Calu3 (cell line): Measurements from ENCODE around the gene UPF3A. TPM values are rescaled to one million over a fixed set of nuclear protein-coding genes. Genes with fewer than 3 reads are reported as not detected.
"Not testable (repeated sequence)": the region's sequence is repeated elsewhere in the genome, so short reads cannot be mapped to it uniquely, and the experiment has no call there.

ENCODE experiments used
- BruUV-seq: library from RNA; stranded (reverse); fragments of 400-500 nt; replicated peaks from 2 replicates; lab custom pipeline; 2021; lab: Mats Ljungman, UMichigan
- CTCF ChIA-PET: fragments of 300-600 bp; sonication (Branson Sonifier 250); formaldehyde crosslinking; loops from one replicate; lab custom pipeline; 2022; ENCODE audit warnings: antibody characterized with exemption; lab: Charles Lee
- DNase-seq: peaks from one replicate; pipeline ENCODE4 v3.0.0; 2022
- H3K27ac Mint-ChIP-seq: one replicate; pipeline ENCODE4 v1.8.0; 2022; ENCODE audit warnings: mixed read lengths; ENCODE audit not compliant: unreplicated experiment
- H3K27me3 Mint-ChIP-seq: one replicate; pipeline ENCODE4 v1.8.0; 2022; ENCODE audit warnings: mixed read lengths; ENCODE audit not compliant: unreplicated experiment
- H3K36me3 Mint-ChIP-seq: one replicate; pipeline ENCODE4 v1.8.0; 2022; ENCODE audit warnings: mild to moderate bottlenecking, moderate library complexity, mixed read lengths; ENCODE audit not compliant: insufficient read depth, unreplicated experiment
- H3K4me1 Mint-ChIP-seq: one replicate; pipeline ENCODE4 v1.8.0; 2022; ENCODE audit warnings: mild to moderate bottlenecking, low read depth, mixed read lengths; ENCODE audit not compliant: unreplicated experiment
- H3K4me3 Mint-ChIP-seq: one replicate; pipeline ENCODE4 v1.8.0; 2022; ENCODE audit warnings: mild to moderate bottlenecking, low read depth, moderate library complexity, mixed read lengths; ENCODE audit not compliant: unreplicated experiment
- H3K9me3 Mint-ChIP-seq: one replicate; pipeline ENCODE4 v1.8.0; 2022; ENCODE audit warnings: low read depth, mixed read lengths; ENCODE audit not compliant: unreplicated experiment
- CTCF ChIP-seq: fragments of 200-600 bp; IDR thresholded peaks from one replicate; pipeline ENCODE4 v1.8.0; 2022; ENCODE audit warnings: antibody characterized with exemption; ENCODE audit not compliant: unreplicated experiment
- intact Hi-C: fragments of 100-400 bp; cut with micrococcal nuclease; formaldehyde crosslinking; loops from one replicate; pipeline ENCODE4 v1.10.0; 2022; ENCODE audit not compliant: unreplicated experiment
- total RNA-seq: library from RNA; stranded (reverse); gene quantifications from 2 replicates; pipeline ENCODE4 v1.2.3, GENCODE V29; 2022

Gene UPF3A
- total RNA-seq, 1 experiment from 2014 or later, result 12.1 TPM

DNA sequence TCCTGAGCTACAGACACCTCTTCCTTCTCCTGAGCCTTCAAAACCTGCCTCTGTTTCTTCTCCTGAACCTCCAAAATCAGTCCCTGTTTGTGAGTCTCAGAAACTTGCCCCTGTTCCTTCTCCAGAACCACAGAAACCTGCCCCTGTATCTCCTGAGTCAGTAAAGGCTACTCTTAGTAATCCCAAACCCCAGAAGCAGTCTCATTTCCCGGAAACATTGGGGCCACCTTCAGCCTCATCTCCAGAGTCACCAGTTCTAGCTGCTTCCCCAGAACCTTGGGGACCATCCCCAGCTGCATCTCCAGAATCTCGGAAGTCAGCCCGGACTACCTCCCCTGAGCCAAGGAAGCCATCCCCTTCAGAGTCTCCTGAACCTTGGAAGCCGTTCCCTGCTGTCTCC lies 42.9 kb downstream of the UPF3A start:
- H3K36me3 Mint-ChIP-seq, result peaks cover 16% of the 10 kb centered on the region
- no peak for DNase-seq
- H3K4me3 Mint-ChIP-seq, result no peak overlapping the region
- intact Hi-C loops, result no loop called here
- no peak for TF ChIP-seq CTCF
- CTCF ChIA-PET, result no interaction called here
- H3K9me3 Mint-ChIP-seq, result no peaks in the 10 kb centered on the region
- no peaks in the 10 kb centered on the region for H3K27me3 Mint-ChIP-seq
- H3K27ac Mint-ChIP-seq, result no peak overlapping the region
- BruUV-seq, result no TSS peak
- peaks cover 6% of the 10 kb centered on the region for H3K4me1 Mint-ChIP-seq

DNA sequence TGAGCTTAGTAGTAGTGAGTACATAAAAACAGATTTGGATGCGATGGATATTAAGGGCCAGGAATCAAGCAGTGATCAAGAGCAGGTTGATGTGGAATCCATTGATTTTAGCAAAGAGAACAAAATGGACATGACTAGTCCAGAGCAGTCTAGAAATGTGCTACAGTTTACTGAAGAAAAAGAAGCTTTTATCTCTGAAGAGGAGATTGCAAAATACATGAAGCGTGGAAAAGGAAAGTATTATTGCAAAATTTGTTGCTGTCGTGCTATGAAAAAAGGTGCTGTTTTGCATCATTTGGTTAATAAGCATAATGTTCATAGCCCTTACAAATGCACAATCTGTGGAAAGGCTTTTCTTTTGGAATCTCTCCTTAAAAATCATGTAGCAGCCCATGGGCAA lies 44.3 kb downstream of the UPF3A start:
- peaks cover 16% of the 10 kb centered on the region for H3K36me3 Mint-ChIP-seq
- CTCF ChIA-PET, result no interaction called here
- no peak overlapping the region for H3K4me3 Mint-ChIP-seq
- BruUV-seq, result no TSS peak
- no peaks in the 10 kb centered on the region for H3K27me3 Mint-ChIP-seq
- intact Hi-C loops, result no loop called here
- H3K9me3 Mint-ChIP-seq, result no peaks in the 10 kb centered on the region
- H3K27ac Mint-ChIP-seq, result no peak overlapping the region
- no peak for TF ChIP-seq CTCF
- DNase-seq, result no peak
- H3K4me1 Mint-ChIP-seq, result no peaks in the 10 kb centered on the region

DNA sequence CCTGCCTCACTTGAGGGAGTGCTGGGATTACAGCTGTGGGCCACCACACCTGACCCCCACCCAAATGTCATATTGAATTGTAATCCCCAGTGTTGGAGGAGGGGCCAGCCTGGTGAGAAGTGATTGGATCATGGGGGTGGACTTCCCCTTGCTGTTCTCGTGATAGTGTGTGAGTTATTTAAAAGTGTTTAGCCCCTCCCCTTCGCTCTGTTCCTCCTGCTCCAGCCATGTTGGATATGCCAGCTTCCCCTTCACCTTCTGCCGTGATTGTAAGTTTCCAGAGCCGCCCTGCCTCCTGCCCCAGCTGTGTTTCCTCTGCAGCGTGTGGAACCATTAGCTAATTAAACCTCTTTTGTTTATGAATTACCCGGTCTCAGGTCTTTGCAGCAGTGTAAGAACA lies 46.6 kb downstream of the UPF3A start:
- H3K36me3 Mint-ChIP-seq, result peaks cover 16% of the 10 kb centered on the region
- no peaks in the 10 kb centered on the region for H3K27me3 Mint-ChIP-seq
- no peak overlapping the region for H3K27ac Mint-ChIP-seq
- CTCF ChIA-PET, result no interaction called here
- intact Hi-C loops, result no loop called here
- BruUV-seq, result no TSS peak
- no peak for DNase-seq
- no peaks in the 10 kb centered on the region for H3K4me1 Mint-ChIP-seq
- TF ChIP-seq CTCF, result no peak
- H3K9me3 Mint-ChIP-seq, result no peaks in the 10 kb centered on the region
- no peak overlapping the region for H3K4me3 Mint-ChIP-seq

DNA sequence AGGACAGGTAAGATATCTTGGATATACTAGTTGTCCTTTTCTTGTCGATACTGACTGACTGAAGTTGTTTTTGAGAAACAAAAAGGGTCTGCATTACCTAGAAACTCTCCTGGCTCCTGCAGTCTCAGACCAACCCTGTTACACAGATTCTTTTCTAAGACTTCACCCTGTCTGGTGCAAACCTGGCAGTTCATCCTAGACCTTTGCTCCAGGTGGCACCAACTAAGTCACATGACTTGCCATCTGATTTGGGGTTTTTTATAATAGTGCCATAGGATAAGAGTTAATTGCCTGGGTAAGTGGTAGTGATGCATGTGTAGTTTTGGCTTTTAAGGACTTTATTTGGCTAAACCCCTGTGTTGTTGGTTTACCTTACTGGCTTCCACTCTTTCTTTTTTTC lies 47.2 kb downstream of the UPF3A start:
- intact Hi-C loops, result no loop called here
- Mint-ChIP-seq H3K27me3 (no peaks in the 10 kb centered on the region), H3K36me3 (peaks cover 16% of the 10 kb centered on the region), H3K27ac (no peak overlapping the region), H3K9me3 (no peaks in the 10 kb centered on the region), H3K4me1 (no peaks in the 10 kb centered on the region), H3K4me3 (no peak overlapping the region)
- no peak for TF ChIP-seq CTCF
- no peak for DNase-seq
- no TSS peak for BruUV-seq
- CTCF ChIA-PET, result no interaction called here

- intact Hi-C loops, result no loop called here
- H3K36me3 Mint-ChIP-seq, result peaks cover 7% of the 10 kb centered on the region
- no peaks in the 10 kb centered on the region for H3K9me3 Mint-ChIP-seq
- H3K27ac Mint-ChIP-seq, result no peak overlapping the region
- H3K27me3 Mint-ChIP-seq, result no peaks in the 10 kb centered on the region
- no TSS peak for BruUV-seq
- DNase-seq, result no peak
- no peak overlapping the region for H3K4me3 Mint-ChIP-seq
- no peaks in the 10 kb centered on the region for H3K4me1 Mint-ChIP-seq
- CTCF ChIA-PET, result no interaction called here
- no peak for TF ChIP-seq CTCF
Observed at GRCh38 chr13:114330086-114330485, 48.7 kb downstream of the UPF3A start.

- H3K4me1 Mint-ChIP-seq, CTCF ChIA-PET, H3K9me3 Mint-ChIP-seq, H3K27ac Mint-ChIP-seq, H3K4me3 Mint-ChIP-seq, DNase-seq, H3K27me3 Mint-ChIP-seq, H3K36me3 Mint-ChIP-seq, BruUV-seq, intact Hi-C loops: not testable (repeated sequence)
Observed at GRCh38 chr13:114333881-114334280, 52.5 kb downstream of the UPF3A start.
